SU-DHL-6 (cell line): ENCODE data around the gene SIRT7.

ENCODE experiments used
- H2AFZ ChIP-seq: fragments of 200-600 bp; sonication (generic); 2 replicates; pipeline ENCODE4 v1.6.1; 2014; ENCODE audit warnings: low read depth, mild to moderate bottlenecking, moderate library complexity, mixed read lengths, antibody characterized with exemption, low read length; ENCODE audit not compliant: severe bottlenecking
- H3F3A ChIP-seq: fragments of 200-600 bp; shearing (Covaris generic); 2 replicates; pipeline ENCODE4 v1.6.0; 2016; ENCODE audit warnings: antibody characterized with exemption, mild to moderate bottlenecking; ENCODE audit not compliant: insufficient read depth
- H3K27ac ChIP-seq: fragments of 200-600 bp; sonication (generic); 2 replicates; pipeline ENCODE4 v1.5.1; 2016; ENCODE audit warnings: low read depth, mild to moderate bottlenecking, low read length, moderate library complexity, mixed read lengths
- H3K27me3 ChIP-seq: fragments of 200-600 bp; sonication (generic), shearing (Covaris generic); 2 replicates; pipeline ENCODE4 v1.6.0; 2014; ENCODE audit warnings: mild to moderate bottlenecking, low read length
- H3K36me3 ChIP-seq: fragments of 200-600 bp; sonication (generic); 2 replicates; pipeline ENCODE4 v1.6.1; 2014; ENCODE audit warnings: mild to moderate bottlenecking, low read length, mixed read lengths
- H3K4me2 ChIP-seq: fragments of 300-600, 200-600 bp; shearing (Covaris generic), sonication (generic); 2 replicates; pipeline ENCODE4 v1.6.0; 2014; ENCODE audit warnings: low read length, low read depth, mild to moderate bottlenecking; ENCODE audit not compliant: poor library complexity, severe bottlenecking
- H3K4me3 ChIP-seq: fragments of 200-600 bp; sonication (generic); 2 replicates; pipeline ENCODE4 v1.5.1; 2014; ENCODE audit warnings: antibody characterized with exemption, low read length, mild to moderate bottlenecking, mixed read lengths; ENCODE audit not compliant: insufficient read depth, poor library complexity, severe bottlenecking
- H3K79me2 ChIP-seq: fragments of 200-600 bp; sonication (generic); 2 replicates; pipeline ENCODE4 v1.6.1; 2014; ENCODE audit warnings: mild to moderate bottlenecking, low read length, moderate library complexity; ENCODE audit not compliant: insufficient read depth
- H3K9ac ChIP-seq: fragments of 200-600 bp; sonication (generic); 2 replicates; pipeline ENCODE4 v1.7.0; 2014; ENCODE audit warnings: mild to moderate bottlenecking, low read length
- H3K9me2 ChIP-seq: fragments of 200-600 bp; sonication (generic); replicated peaks from 2 replicates; pipeline ENCODE4 v1.6.1; 2014; ENCODE audit warnings: low read length; ENCODE audit not compliant: insufficient read depth
- H3K9me3 ChIP-seq: fragments of 200-600 bp; sonication (generic); 2 replicates; pipeline ENCODE4 v1.6.1; 2014; ENCODE audit warnings: low read length, mixed read lengths; ENCODE audit not compliant: insufficient read depth
- H4K20me1 ChIP-seq: fragments of 200-600 bp; sonication (generic); 2 replicates; pipeline ENCODE4 v1.6.1; 2014; ENCODE audit warnings: low read depth, mild to moderate bottlenecking, antibody characterized with exemption, low read length, moderate library complexity, mixed read lengths
- CTCF ChIP-seq: fragments of 200-600 bp; sonication (generic); IDR thresholded peaks from one replicate; pipeline ENCODE4 v1.5.1; 2017; ENCODE audit warnings: antibody characterized with exemption, mild to moderate bottlenecking, low read length, moderate library complexity; ENCODE audit not compliant: insufficient read depth, poor library complexity, severe bottlenecking
- EZH2phosphoT487 ChIP-seq: fragments of 200-600 bp; sonication (generic), shearing (Covaris generic); conservative IDR thresholded peaks from 2 replicates; pipeline ENCODE4 v1.6.1; 2018; ENCODE audit warnings: mild to moderate bottlenecking, antibody characterized with exemption, low read length, moderate library complexity, mixed read lengths

SIRT7 gene

DNA sequence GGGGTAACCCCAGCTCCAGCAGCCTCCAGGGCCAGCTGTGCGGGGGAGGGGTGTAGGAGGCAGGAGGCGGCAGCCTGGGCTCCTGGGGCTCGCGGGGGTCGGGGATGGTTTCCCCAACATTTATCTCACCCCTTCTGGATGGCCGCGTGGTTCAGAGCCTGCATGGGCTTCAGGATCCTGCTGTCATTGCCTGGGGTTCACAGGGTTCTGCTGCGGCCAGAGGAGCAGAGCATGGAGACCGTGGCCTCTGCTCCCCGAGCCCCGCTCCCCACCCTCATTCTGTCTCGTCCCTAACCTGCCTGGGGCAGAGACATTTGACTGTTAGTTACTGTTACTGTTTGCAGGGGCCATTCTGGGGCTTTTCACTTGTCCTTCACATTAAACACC is 24.2 kb upstream of the SIRT7 start:
- Histone ChIP-seq H4K20me1 (no peaks in the 10 kb centered on the region), H3K79me2 (peaks cover 22% of the 10 kb centered on the region), H3K9me3 (no peaks in the 10 kb centered on the region), H3K27me3 (no peaks in the 10 kb centered on the region), H3K36me3 (no peaks in the 10 kb centered on the region), H2AFZ (no peak overlapping the region), H3F3A (peaks cover 50% of the 10 kb centered on the region), H3K4me3 (peak overlapping the region; percentile 37), H3K27ac (peak overlapping the region; percentile 98), H3K9ac (peak overlapping the region; percentile 73), H3K4me2 (peak overlapping the region; percentile 63), H3K9me2 (no peaks in the 10 kb centered on the region)
- no peak for TF ChIP-seq CTCF
- TF ChIP-seq EZH2phosphoT487, result no peak

- H3K79me2 ChIP-seq, result peaks cover 25% of the 10 kb centered on the region
- H3K4me2 ChIP-seq, result peak overlapping the region; percentile 63
- TF ChIP-seq CTCF, result no peak
- TF ChIP-seq EZH2phosphoT487, result no peak
- peak overlapping the region; percentile 54 for H3K4me3 ChIP-seq
- no peaks in the 10 kb centered on the region for H4K20me1 ChIP-seq
- no peaks in the 10 kb centered on the region for H3K27me3 ChIP-seq
- H3K36me3 ChIP-seq, result no peaks in the 10 kb centered on the region
- no peaks in the 10 kb centered on the region for H3K9me3 ChIP-seq
- H3K27ac ChIP-seq, result peak overlapping the region; percentile 98
- H3F3A ChIP-seq, result peaks cover 50% of the 10 kb centered on the region
- H3K9me2 ChIP-seq, result no peaks in the 10 kb centered on the region
- H2AFZ ChIP-seq, result no peak overlapping the region
- peak overlapping the region; percentile 73 for H3K9ac ChIP-seq
Observed at GRCh38 chr17:81941484-81942166, 23.6 kb upstream of the SIRT7 start.

GRCh38 chr17:81940538-81941483 is 22.8 kb upstream of the SIRT7 start:
- H3K4me3 ChIP-seq, result peak overlapping the region; percentile 54
- H3K4me2 ChIP-seq, result peak overlapping the region; percentile 63
- no peak overlapping the region for H2AFZ ChIP-seq
- peak overlapping the region; percentile 73 for H3K9ac ChIP-seq
- H3K9me3 ChIP-seq, result no peaks in the 10 kb centered on the region
- no peaks in the 10 kb centered on the region for H3K27me3 ChIP-seq
- no peaks in the 10 kb centered on the region for H4K20me1 ChIP-seq
- TF ChIP-seq EZH2phosphoT487 (no peak), CTCF (no peak)
- H3K9me2 ChIP-seq, result no peaks in the 10 kb centered on the region
- peak overlapping the region; percentile 98 for H3K27ac ChIP-seq
- no peaks in the 10 kb centered on the region for H3K36me3 ChIP-seq
- H3K79me2 ChIP-seq, result peaks cover 26% of the 10 kb centered on the region
- peaks cover 50% of the 10 kb centered on the region for H3F3A ChIP-seq
